Uterus (tissue), 2 donors: ENCODE results near the gene VPS26B.

Source experiments
- POLR2A ChIP-seq, 2 donors: fragments of 450-650 bp; IDR thresholded peaks; one replicate each; pipeline ENCODE4 v1.6.1; 2016; ENCODE audit warnings: antibody characterized with exemption in 2 of 2, mild to moderate bottlenecking in 1 of 2, moderate library complexity in 1 of 2
- TF ChIP-seq, protein P1 (sequence below), 4 experiments: fragments of 200-600 bp in 2 of 4; fragments of 450-650 bp in 2 of 4; sonication (generic) in 2 of 4; IDR thresholded peaks; one replicate each; pipeline ENCODE4 v1.5.1; 2016 to 2019; ENCODE audit warnings: antibody characterized with exemption in 4 of 4, mild to moderate bottlenecking in 2 of 4, moderate library complexity in 1 of 4

- TF ChIP-seq POLR2A (IDR thresholded peaks at IDR 0.05): no peak
- TF ChIP-seq, protein P1, sequence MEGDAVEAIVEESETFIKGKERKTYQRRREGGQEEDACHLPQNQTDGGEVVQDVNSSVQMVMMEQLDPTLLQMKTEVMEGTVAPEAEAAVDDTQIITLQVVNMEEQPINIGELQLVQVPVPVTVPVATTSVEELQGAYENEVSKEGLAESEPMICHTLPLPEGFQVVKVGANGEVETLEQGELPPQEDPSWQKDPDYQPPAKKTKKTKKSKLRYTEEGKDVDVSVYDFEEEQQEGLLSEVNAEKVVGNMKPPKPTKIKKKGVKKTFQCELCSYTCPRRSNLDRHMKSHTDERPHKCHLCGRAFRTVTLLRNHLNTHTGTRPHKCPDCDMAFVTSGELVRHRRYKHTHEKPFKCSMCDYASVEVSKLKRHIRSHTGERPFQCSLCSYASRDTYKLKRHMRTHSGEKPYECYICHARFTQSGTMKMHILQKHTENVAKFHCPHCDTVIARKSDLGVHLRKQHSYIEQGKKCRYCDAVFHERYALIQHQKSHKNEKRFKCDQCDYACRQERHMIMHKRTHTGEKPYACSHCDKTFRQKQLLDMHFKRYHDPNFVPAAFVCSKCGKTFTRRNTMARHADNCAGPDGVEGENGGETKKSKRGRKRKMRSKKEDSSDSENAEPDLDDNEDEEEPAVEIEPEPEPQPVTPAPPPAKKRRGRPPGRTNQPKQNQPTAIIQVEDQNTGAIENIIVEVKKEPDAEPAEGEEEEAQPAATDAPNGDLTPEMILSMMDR (IDR thresholded peaks at IDR 0.05): no peak
Observed at GRCh38 chr11:134178032-134178674, 46.3 kb upstream of the VPS26B start.
